ENCODE results near the gene DAB2IP.

Gene DAB2IP

GRCh38 chr9:121766081-121766683, 114.7 kb downstream of the DAB2IP start:
- no peak for DNase-seq

GRCh38 chr9:121767171-121767769, 115.8 kb downstream of the DAB2IP start:
- no peak for DNase-seq

GRCh38 chr9:121768416-121769015, 117.1 kb downstream of the DAB2IP start:
- DNase-seq: no peak

GRCh38 chr9:121769939-121770338, 118.5 kb downstream of the DAB2IP start:
- DNase-seq: no peak

GRCh38 chr9:121770415-121771273, 119.2 kb downstream of the DAB2IP start:
- no peak for DNase-seq

GRCh38 chr9:121771418-121771817, 120.0 kb downstream of the DAB2IP start:
- DNase-seq: no peak

- DNase-seq: no peak
Observed at GRCh38 chr9:121771851-121772599, 120.6 kb downstream of the DAB2IP start.

- DNase-seq: no peak
Observed at GRCh38 chr9:121772600-121773285, 121.3 kb downstream of the DAB2IP start.

GRCh38 chr9:121773286-121773953, 122.0 kb downstream of the DAB2IP start:
- DNase-seq: no peak

GRCh38 chr9:121773954-121774714, 122.7 kb downstream of the DAB2IP start:
- DNase-seq: no peak

- no peak for DNase-seq
Observed at GRCh38 chr9:121774715-121775613, 123.5 kb downstream of the DAB2IP start.

- DNase-seq: no peak
Observed at GRCh38 chr9:121776001-121776738, 124.7 kb downstream of the DAB2IP start.

GRCh38 chr9:121776739-121777637, 125.6 kb downstream of the DAB2IP start:
- DNase-seq: no peak

GRCh38 chr9:121778252-121779225, 127.1 kb downstream of the DAB2IP start:
- DNase-seq: no peak

GRCh38 chr9:121779381-121780117, 128.1 kb downstream of the DAB2IP start:
- no peak for DNase-seq

All from cortex of kidney (tissue), 1 donor.